HG02678 (cell line): Measurements from ENCODE around the gene PPM1F.
"Not testable (repeated sequence)": the region's sequence is repeated elsewhere in the genome, so short reads cannot be mapped to it uniquely, and the experiment has no call there.

Source experiments
- ATAC-seq: cut with Tn5 transposase; IDR thresholded peaks from one replicate; pipeline ENCODE4 v1.9.1; 2021; ENCODE audit warnings: mild to moderate bottlenecking, moderate library complexity; ENCODE audit not compliant: unreplicated experiment

Gene PPM1F

GRCh38 chr22:21898354-21898896, 54.2 kb downstream of the PPM1F start:
- no peak for ATAC-seq

DNA sequence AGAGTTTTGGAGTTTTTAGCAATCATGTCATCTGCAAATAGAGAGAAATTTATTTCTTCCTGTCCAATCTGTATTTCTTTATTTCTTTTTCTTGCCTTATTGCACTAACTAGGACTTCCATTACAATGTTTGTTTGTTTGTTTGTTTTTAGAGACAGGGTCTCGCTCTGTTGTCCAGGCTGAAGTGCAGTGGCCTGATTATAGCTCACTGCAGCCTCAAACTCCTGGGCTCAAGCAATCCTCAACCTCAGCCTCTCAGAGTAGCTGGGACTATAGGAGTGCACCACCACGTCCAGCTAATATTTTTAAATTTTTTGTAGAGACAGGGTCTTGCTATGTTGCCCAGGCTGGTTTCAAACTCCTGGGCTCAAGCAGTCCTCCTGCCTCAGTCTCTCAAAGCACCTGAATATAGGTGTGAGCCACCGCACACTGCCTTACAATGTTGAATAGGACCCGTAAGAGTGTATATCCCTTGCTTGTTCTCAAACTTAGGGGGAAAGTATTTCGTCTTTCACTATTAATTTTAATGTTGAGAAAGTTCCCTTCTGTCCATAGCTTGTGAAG, 55.6 kb downstream of the PPM1F start:
- no peak for ATAC-seq

DNA sequence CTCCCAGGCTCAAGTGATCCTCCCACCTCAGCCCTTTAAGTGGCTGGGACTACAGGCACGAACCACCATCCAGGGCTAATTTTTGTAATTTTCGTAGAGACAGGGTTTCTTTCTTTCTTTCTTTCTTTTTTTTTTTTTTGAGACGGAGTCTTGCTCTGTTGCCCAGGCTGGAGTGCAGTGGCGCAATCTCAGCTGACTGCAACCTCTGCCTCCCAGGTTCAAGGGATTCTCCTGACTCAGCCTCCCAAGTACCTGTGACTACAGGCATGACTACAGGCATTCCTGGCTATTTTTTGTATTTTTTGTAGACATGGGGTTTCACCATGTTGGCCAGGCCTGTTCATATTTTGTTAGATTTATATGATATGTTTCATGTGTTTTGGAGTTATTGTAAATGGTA, 56.4 kb downstream of the PPM1F start:
- not testable (repeated sequence) for ATAC-seq

DNA sequence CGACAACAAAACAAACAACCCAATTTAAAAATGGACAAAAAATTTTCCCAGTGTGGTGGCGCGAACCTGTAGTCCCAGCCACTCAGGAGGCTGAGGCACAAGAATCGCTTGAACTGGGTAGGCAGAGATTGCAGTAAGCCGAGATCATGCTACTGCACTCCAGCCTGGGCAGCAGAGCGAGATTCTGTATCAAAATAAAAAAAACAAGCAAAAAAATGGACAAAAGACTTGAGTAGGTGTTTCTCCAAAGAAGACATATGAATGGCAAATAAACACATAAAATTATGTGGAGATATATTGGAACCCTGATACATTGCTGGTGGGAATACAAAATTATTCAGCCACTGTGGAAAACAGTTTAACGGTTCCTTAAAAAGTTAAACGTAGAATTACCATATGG, 57.8 kb downstream of the PPM1F start:
- no peak for ATAC-seq

- no peak for ATAC-seq
Measured at GRCh38 chr22:21889251-21889990, 63.2 kb downstream of the PPM1F start.

DNA sequence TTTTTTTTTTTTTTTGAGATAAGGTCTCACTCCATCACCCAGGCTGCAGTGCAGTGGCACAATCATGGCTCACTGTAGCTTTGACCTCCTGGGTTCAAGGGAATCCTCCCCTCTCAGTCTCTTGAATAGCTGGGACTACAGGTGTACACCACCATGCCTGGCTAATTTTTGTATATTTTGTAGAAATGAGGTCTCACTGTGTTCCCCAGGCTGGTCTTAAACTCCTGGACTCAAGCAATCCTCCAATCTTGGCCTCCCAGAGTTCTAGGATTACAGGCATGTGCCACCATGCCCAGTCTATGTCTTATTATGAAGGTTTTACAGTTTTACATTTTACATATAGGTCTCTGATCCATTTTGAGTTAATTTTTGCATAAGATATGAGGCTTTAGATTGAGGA, 64.8 kb downstream of the PPM1F start:
- ATAC-seq, result no peak

GRCh38 chr22:21883930-21884329, 68.7 kb downstream of the PPM1F start:
- ATAC-seq, result not testable (repeated sequence)

GRCh38 chr22:21882754-21883333, 69.8 kb downstream of the PPM1F start:
- not testable (repeated sequence) for ATAC-seq

GRCh38 chr22:21881841-21882753, 70.6 kb downstream of the PPM1F start:
- no peak for ATAC-seq

- no peak for ATAC-seq
Measured at GRCh38 chr22:21876486-21877176, 76.0 kb downstream of the PPM1F start.

DNA sequence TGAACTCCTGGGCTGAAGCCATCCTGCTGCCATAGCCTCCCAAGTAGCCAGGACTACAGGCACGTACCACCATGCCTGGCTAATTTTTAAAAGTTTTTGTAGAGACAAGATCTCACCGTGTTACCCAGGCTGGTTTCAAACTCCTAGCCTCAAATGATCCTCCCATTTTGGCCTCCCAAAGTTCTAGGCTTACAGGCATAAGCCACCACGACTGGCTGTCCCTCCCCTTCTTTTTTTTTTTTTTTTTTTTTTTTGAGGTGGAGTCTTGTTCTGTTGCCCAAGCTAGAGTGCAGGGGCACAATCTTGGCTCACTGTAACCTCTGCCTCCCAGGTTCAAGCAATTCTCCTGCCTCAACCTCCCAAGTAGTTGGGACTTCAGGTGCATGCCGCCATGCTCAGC, 77.7 kb downstream of the PPM1F start:
- ATAC-seq, result not testable (repeated sequence)

GRCh38 chr22:21873619-21874018, 79.0 kb downstream of the PPM1F start:
- ATAC-seq, result no peak

DNA sequence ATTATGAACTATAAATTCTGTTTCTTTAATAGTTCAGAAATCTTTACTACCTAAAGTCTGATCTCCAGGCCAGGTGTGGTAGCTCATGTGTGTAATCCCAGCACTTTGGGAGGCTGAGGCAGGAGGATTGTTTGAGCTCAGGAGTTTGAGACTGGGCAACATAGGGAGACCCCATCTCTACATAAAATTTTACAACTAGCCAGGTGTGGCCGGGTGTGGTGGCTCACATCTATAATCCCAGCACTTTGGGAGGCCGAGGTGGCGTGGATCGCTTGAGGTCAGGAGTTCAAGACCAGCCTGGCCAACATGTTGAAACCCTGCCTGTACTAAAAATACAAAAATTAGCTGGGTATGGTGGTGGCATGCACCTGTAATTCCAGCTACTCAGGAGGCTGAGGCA, 79.9 kb downstream of the PPM1F start:
- not testable (repeated sequence) for ATAC-seq
